IPS-18a (cell line): Measurements from ENCODE around the gene ZNF540.
"Not testable (repeated sequence)": the region's sequence is repeated elsewhere in the genome, so short reads cannot be mapped to it uniquely, and the experiment has no call there.

Source experiments
- H3K27ac ChIP-seq: one replicate; pipeline ENCODE4 v1.5.1; 2013; ENCODE audit warnings: low read length
- H3K27me3 ChIP-seq: one replicate; pipeline ENCODE4 v1.6.1; 2013; ENCODE audit warnings: mild to moderate bottlenecking, low read length; ENCODE audit not compliant: control insufficient read depth, insufficient read depth
- H3K36me3 ChIP-seq: one replicate; pipeline ENCODE4 v1.6.1; 2013; ENCODE audit warnings: low read depth, low read length; ENCODE audit not compliant: control insufficient read depth
- H3K4me1 ChIP-seq: one replicate; pipeline ENCODE4 v1.6.1; 2013; ENCODE audit warnings: low read depth, low read length; ENCODE audit not compliant: control insufficient read depth
- H3K4me3 ChIP-seq: one replicate; pipeline ENCODE4 v1.5.1; 2013; ENCODE audit warnings: low read length
- H3K9ac ChIP-seq: one replicate; pipeline ENCODE4 v1.6.1; 2013; ENCODE audit warnings: mild to moderate bottlenecking, low read length, moderate library complexity
- H3K9me3 ChIP-seq: one replicate; pipeline ENCODE4 v1.6.1; 2013; ENCODE audit warnings: low read depth, low read length; ENCODE audit not compliant: control insufficient read depth

ZNF540 gene

GRCh38 chr19:37654629-37655300 lies 60.1 kb downstream of the ZNF540 start:
- peaks cover 7% of the 10 kb centered on the region for H3K4me1 ChIP-seq
- no peak overlapping the region for H3K27ac ChIP-seq
- H3K4me3 ChIP-seq, result peak overlapping the region; percentile 79
- no peaks in the 10 kb centered on the region for H3K36me3 ChIP-seq
- H3K27me3 ChIP-seq, result peaks cover 11% of the 10 kb centered on the region
- peak overlapping the region; percentile 62 for H3K9ac ChIP-seq
- H3K9me3 ChIP-seq, result no peaks in the 10 kb centered on the region

GRCh38 chr19:37655301-37655688 lies 60.6 kb downstream of the ZNF540 start, which contains the start of gene ZFP30:
ZFP30 (minus strand) TSS chr19:37655465; CDS start chr19:37647822, 7,643 bp downstream.
- H3K36me3 ChIP-seq, result no peaks in the 10 kb centered on the region
- peak within 1 kb of the TSS; percentile 62 for H3K9ac ChIP-seq
- peak within 1 kb of the TSS; percentile 79 for H3K4me3 ChIP-seq
- peaks cover 11% of the 10 kb centered on the region for H3K27me3 ChIP-seq
- H3K4me1 ChIP-seq, result peaks cover 7% of the 10 kb centered on the region
- H3K9me3 ChIP-seq, result no peaks in the 10 kb centered on the region
- H3K27ac ChIP-seq, result no peak within 1 kb of the TSS

GRCh38 chr19:37655689-37656371 lies 61.2 kb downstream of the ZNF540 start:
- Histone ChIP-seq H3K9me3 (no peaks in the 10 kb centered on the region), H3K27me3 (peaks cover 11% of the 10 kb centered on the region), H3K27ac (no peak overlapping the region), H3K4me1 (peaks cover 7% of the 10 kb centered on the region), H3K36me3 (no peaks in the 10 kb centered on the region), H3K4me3 (peak overlapping the region; percentile 79), H3K9ac (peak overlapping the region; percentile 62)

GRCh38 chr19:37657157-37657556 lies 62.5 kb downstream of the ZNF540 start:
- H3K9me3 ChIP-seq, result not testable (repeated sequence)

More at GRCh38 chr19:37657157-37657556, 62.5 kb downstream of the ZNF540 start:
- not testable (repeated sequence) for H3K9ac ChIP-seq, H3K36me3 ChIP-seq, H3K27ac ChIP-seq, H3K4me1 ChIP-seq, H3K4me3 ChIP-seq
- peaks cover 11% of the 10 kb centered on the region for H3K27me3 ChIP-seq
